Stromal cell of bone marrow (primary cell): ENCODE measurements around the gene MYOZ1.
"Not testable (repeated sequence)": the region's sequence is repeated elsewhere in the genome, so short reads cannot be mapped to it uniquely, and the experiment has no call there.

ENCODE experiments used
- DNase-seq: peaks from one replicate; pipeline ENCODE4 v3.0.0-alpha.2; 2012; ENCODE audit warnings: low read depth

Gene MYOZ1

DNA sequence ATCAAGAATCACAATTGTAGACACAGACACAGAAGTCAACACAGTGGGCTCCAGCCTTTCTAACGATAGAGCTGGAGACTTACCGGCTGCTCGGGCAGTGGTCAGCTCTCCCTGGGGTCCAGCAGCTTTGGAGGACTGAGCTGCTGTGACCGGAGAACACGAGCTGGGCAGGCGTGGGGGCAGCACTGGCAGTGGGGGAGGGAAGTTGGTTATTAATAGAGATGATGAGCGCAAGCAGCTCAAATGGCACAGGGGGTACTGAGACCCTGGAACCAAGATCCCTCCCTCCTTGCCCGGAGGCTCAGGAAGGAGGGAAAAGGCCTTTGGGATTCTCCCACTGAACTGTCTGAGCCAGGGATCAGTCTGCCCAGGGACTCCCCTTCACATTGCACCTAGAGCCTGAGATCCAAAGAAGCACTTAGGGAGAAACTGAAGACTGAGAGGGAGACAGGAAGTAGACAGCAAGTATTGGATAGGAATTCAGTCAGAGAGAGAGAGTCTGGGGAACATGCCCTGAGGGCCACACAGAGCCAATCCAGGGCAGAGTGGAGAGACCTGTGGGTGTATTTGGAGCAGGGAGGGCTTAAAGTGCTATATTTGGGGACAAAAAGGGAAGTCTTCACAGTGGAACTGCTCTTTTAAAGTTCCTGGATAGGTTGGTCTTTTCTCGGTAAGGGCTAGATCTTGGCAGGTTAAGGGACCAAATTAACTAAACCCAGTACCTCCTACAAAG is at the start of gene MYOZ1:
TSS of gene MYOZ1 (minus strand) at position 147 of the 733 bp plus-strand sequence. CDS start 1,457 bp downstream, outside the sequence.
- no peak for DNase-seq

DNA sequence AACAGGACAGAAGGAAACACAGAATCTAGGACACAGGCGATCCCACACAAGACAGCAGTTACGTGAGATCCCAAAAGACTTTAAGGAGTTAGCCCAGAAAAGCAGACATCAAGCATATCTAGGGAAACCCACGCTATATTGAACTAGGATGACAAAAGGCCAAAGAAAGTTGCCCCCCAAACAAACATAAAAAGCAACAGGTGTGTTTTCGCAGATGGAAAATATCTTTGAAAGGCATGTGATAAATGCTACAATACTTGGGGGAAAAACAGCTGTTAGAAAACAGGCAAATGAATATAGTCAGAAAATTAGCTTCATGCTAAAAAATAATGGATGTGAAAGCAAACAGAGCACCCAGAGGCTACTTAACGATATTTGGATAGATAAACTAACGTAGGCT is 49.5 kb upstream of the MYOZ1 start:
- DNase-seq = not testable (repeated sequence)

- DNase-seq = not testable (repeated sequence)
Measured at GRCh38 chr10:73689596-73689995, 48.3 kb upstream of the MYOZ1 start.

- not testable (repeated sequence) for DNase-seq
Measured at GRCh38 chr10:73687641-73688040, 46.4 kb upstream of the MYOZ1 start.

DNA sequence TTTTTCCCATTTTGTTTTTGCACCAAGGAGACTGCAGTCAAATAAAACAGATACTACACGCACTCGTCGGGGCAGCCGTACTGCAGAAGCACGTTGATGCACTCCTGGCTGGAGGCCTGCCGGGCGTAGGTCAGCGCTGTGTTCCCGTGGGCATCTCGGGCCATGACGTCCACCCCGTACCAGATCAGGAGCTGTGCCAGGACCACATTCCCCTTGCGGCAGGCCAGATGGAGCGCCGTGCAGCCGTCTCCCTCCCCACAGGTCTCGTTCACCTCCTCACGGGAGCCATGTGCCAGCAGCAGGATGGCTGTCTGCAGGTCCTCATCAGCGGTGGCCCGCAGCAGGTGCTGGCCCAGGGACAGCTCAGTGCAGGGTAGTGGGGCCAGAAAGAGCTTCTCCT is 33.3 kb upstream of the MYOZ1 start:
- DNase-seq = not testable (repeated sequence)

- DNase-seq = not testable (repeated sequence)
Measured at GRCh38 chr10:73668378-73668777, 27.1 kb upstream of the MYOZ1 start.

DNA sequence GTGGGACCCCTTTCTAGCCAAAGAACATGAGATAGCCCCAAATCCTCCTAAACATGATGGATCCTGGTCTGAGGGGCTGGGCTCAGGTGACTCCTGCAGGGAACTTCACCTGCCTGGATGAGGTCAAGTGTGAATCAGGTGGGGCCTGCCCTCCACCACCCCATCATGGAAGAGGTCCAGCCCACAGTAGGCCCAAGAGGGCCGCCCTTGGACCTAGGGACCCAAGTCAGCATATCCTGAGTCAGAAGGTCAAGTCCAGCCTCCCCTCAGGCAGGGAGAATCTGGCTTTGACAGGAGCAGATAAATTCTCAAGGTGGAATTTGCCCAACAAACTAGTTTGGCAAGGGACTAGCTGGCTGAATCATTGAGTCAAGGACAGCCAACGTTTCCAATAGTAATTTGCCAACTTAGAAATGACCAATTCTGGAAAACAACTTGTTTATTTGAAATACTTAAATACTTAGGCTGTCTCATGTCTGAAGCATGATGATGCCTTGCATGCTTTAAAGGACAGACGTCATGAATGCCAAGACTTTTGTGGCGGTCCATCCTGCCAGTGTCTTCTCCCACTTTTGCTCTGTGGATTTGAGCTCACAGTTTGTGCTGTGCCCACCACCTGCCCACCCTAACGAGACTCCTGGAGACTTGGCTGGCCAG is 25.0 kb upstream of the MYOZ1 start:
- peak; percentile 24 for DNase-seq

DNA sequence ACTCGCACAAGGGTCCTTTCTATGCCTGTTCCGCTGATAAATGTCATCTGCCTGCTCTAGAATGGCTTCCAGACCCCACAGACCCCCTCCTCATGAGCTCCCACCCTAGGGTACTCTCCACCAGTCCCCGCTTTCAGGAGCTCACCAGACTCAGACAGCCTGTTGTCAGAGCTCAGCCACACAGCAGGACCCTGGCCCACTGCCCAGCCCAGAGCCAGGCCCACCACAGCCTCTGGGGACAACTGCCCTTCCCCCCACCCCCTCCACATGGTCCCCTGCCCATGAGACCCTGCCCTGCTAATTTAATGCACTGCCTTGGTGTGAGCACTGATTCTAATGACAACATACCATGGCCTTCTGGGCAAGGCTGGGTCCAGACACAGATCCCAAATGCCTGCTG is 24.3 kb upstream of the MYOZ1 start:
- DNase-seq = not testable (repeated sequence)

- not testable (repeated sequence) for DNase-seq
Measured at GRCh38 chr10:73664156-73665040, 23.1 kb upstream of the MYOZ1 start.

- not testable (repeated sequence) for DNase-seq
Measured at GRCh38 chr10:73663621-73664020, 22.3 kb upstream of the MYOZ1 start.

DNA sequence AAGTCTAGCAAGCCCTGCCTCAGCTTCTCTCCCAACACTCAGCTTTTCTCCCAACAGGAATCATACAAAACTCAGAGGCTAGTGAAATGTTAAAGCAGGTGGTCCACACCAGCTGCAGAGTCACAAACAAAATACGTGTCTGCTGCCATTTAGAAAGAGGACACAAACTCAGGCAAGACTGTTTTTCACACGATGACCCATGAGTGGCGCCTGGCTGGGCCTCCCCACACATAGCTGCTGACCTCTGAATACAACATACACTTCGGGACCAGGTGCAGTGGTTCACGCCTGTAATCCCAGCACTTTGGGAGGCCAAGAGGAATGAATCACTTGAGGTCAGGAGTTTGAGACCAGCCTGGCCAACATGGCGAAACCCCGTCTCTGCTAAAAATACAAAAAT is 21.4 kb upstream of the MYOZ1 start:
- not testable (repeated sequence) for DNase-seq

DNA sequence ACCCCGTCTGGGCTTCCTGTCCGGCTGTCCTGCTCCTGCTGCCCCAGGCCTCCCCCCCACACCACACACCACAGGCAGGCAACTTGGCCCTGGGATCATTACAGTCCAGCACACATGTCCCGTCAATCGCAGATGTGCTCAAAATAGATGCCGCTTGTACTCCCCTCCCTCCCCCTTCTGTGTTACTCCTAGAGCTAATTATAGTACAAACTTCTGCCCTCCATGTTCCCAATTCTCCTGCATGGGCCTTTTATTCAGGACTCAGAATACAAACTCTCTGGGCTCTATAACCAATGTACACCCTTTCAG is 14.7 kb upstream of the MYOZ1 start, which contains the start of gene SYNPO2L:
TSS of gene SYNPO2L (minus strand) at position 40 of the 309 bp plus-strand sequence. CDS start 107 bp downstream, outside the sequence.
- DNase-seq = no peak

DNA sequence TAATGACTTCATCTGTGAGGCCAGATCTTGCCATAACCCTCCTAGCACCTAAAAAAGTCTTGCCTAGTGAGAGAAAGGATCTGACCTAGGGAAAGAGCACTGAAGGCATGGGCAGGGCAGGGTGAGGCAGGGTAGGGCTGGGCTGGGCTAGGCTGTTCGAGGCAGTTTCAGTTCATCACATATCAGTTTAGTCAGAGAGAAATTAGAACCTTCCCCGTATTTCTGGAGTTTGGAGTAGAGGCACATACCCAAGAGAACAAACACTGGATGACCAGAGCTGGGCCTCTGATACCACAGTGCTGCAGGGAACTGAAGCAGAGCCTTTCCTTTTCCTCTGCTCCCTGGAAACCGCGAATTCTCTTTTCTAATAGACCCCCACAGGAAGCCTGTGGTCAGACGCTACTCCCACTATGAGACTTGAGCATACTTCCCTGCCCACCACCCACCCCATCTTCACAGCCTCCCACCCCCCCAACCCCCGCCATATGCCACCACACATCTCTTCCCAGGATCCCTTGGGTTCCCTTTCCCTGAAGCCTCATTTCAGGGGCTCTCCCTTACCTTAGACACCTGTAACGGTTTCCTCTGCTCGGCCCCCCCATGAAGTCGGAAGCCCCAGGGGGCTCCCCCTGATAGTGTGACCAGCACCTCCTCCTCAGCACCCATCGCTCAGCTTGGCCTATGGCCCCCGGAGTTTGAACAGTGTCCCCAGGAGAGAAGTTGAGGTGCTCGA is 14.1 kb upstream of the MYOZ1 start:
- DNase-seq = no peak

GRCh38 chr10:73653701-73654100 is 12.4 kb upstream of the MYOZ1 start:
- no peak for DNase-seq

- DNase-seq = no peak
Measured at GRCh38 chr10:73653195-73653594, 11.9 kb upstream of the MYOZ1 start.

- DNase-seq = peak; percentile 10
Measured at GRCh38 chr10:73650537-73651331, 9.5 kb upstream of the MYOZ1 start.

DNA sequence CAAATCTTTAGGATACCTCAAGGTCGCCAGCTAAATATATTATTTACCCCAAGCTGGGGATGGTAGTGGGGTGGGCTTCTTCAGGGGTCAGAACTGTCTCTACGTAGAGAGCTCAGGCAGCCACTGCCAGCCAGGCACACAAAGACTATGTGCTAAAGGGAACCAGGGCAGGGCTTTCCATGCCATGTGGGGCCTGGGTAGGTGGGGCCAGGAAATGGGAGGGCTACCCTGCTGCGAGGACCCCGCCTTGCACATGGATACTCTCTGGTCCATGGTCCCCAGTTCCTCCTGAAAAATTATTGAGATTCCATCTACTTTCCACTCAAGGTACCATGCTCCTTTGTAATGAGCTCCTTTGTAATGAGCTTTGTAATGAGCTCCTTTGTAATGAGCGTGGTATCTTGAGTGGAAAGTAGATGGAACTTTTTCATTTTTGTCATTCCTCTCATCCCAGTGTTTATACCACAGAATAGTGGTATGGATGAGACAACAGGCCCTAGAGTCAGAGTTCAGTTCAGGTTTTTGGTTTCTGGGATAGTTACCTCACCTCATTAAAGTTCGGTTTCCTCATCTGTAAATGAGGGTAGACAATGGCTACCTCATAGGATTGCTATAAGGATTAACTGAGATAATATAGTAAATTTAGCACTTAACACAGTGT is 8.7 kb upstream of the MYOZ1 start:
- DNase-seq = no peak

- no peak for DNase-seq
Measured at GRCh38 chr10:73648975-73649829, 7.9 kb upstream of the MYOZ1 start.

- no peak for DNase-seq
Measured at GRCh38 chr10:73647875-73648651, 6.8 kb upstream of the MYOZ1 start.
